Jurkat, Clone E6-1 (cell line): ENCODE results near the gene IRX2.

Source experiments
- DNase-seq: peaks from one replicate; pipeline ENCODE4 v3.0.0-alpha.2; 2011; ENCODE audit warnings: low read depth, low spot score
- H3K4me3 ChIP-seq: 2 replicates; pipeline ENCODE4 v1.5.1; 2011; ENCODE audit warnings: mild to moderate bottlenecking, low read length, control low read depth, moderate library complexity

The IRX2 gene

GRCh38 chr5:2757563-2758351 lies 6.3 kb upstream of the IRX2 start:
- no peak for DNase-seq
- no peak overlapping the region for H3K4me3 ChIP-seq

- no peak for DNase-seq
- no peak overlapping the region for H3K4me3 ChIP-seq
Observed at GRCh38 chr5:2756211-2757152, 5.0 kb upstream of the IRX2 start.

- no peak overlapping the region for H3K4me3 ChIP-seq
Observed at GRCh38 chr5:2755681-2756171, 4.2 kb upstream of the IRX2 start.

GRCh38 chr5:2755076-2755680 lies 3.7 kb upstream of the IRX2 start:
- DNase-seq, result peak; percentile 65
- peak overlapping the region; percentile 23 for H3K4me3 ChIP-seq

More at GRCh38 chr5:2755681-2756171, 4.2 kb upstream of the IRX2 start:
- DNase-seq, result no peak

- no peak for DNase-seq
- H3K4me3 ChIP-seq, result no peak overlapping the region
Observed at GRCh38 chr5:2754581-2755075, 3.2 kb upstream of the IRX2 start.

- no peak overlapping the region for H3K4me3 ChIP-seq
- no peak for DNase-seq
Observed at GRCh38 chr5:2753452-2754420, 2.3 kb upstream of the IRX2 start.

- DNase-seq, result no peak
- no peak overlapping the region for H3K4me3 ChIP-seq
Observed at GRCh38 chr5:2752821-2753439, 1.5 kb upstream of the IRX2 start.

- H3K4me3 ChIP-seq, result no peak overlapping the region
- DNase-seq, result no peak
Observed at GRCh38 chr5:2752059-2752820, 763 bp upstream of the IRX2 start.

- no peak overlapping the region for H3K4me3 ChIP-seq
- DNase-seq, result no peak
Observed at GRCh38 chr5:2750758-2751464, 566 bp downstream of the IRX2 start.

GRCh38 chr5:2750026-2750757 lies 1.3 kb downstream of the IRX2 start:
- no peak overlapping the region for H3K4me3 ChIP-seq
- DNase-seq, result no peak

- DNase-seq, result no peak
Observed at GRCh38 chr5:2749514-2750025, 1.9 kb downstream of the IRX2 start.

GRCh38 chr5:2748861-2749513 lies 2.5 kb downstream of the IRX2 start:
- no peak overlapping the region for H3K4me3 ChIP-seq
- DNase-seq, result no peak

More at GRCh38 chr5:2749514-2750025, 1.9 kb downstream of the IRX2 start:
- H3K4me3 ChIP-seq, result no peak overlapping the region

GRCh38 chr5:2748179-2748860 lies 3.2 kb downstream of the IRX2 start:
- no peak overlapping the region for H3K4me3 ChIP-seq
- no peak for DNase-seq

GRCh38 chr5:2747363-2748162 lies 3.9 kb downstream of the IRX2 start:
- no peak overlapping the region for H3K4me3 ChIP-seq
- DNase-seq, result no peak
